ENCODE data around the gene MLIP.

MLIP gene

GRCh38 chr6:54214286-54214685 lies 103.0 kb downstream of the MLIP start:
- H3K79me1 ChIP-seq (replicated peaks; ENCODE audit: low read length, poor library complexity, severe bottlenecking) = no peaks in the 10 kb centered on the region
- no peak overlapping the region for H3K18ac ChIP-seq (ENCODE audit: low read depth in 1 of 2, low read length in 2 of 2)
- H2BK120ac ChIP-seq (ENCODE audit: low read depth, low read length) = no peak overlapping the region
- no peak overlapping the region for H3K23ac ChIP-seq (ENCODE audit: low read length in 2 of 2)
- DNase-seq = no peak
- no peak overlapping the region for H2BK12ac ChIP-seq (ENCODE audit: low read length in 2 of 2)
- H3K9me3 ChIP-seq (ENCODE audit: control insufficient read depth, low read length) = no peaks in the 10 kb centered on the region
- no peak overlapping the region for H2AK5ac ChIP-seq (ENCODE audit: low read length, severe bottlenecking)
- no peaks in the 10 kb centered on the region for H3K36me3 ChIP-seq (ENCODE audit: control insufficient read depth in 1 of 2, insufficient read depth in 2 of 2, low read depth in 1 of 2, low read length in 2 of 2)
- H2BK5ac ChIP-seq (ENCODE audit: low read depth, low read length, poor library complexity, severe bottlenecking) = no peak overlapping the region
- no peak overlapping the region for H3K4me3 ChIP-seq (ENCODE audit: insufficient read depth in 1 of 2, low read depth in 1 of 2, low read length in 2 of 2)
- H3K4me1 ChIP-seq (ENCODE audit: control insufficient read depth, insufficient read depth, low read depth, low read length) = no peaks in the 10 kb centered on the region
- no peak overlapping the region for H3K27ac ChIP-seq (ENCODE audit: low read length, poor library complexity, severe bottlenecking)
- H3K4me2 ChIP-seq (ENCODE audit: low read length, poor library complexity, severe bottlenecking) = no peak overlapping the region
- no peak overlapping the region for H2BK15ac ChIP-seq (ENCODE audit: low read depth, poor library complexity, severe bottlenecking)
- no peak overlapping the region for H4K8ac ChIP-seq (ENCODE audit: low read length)
- H2AFZ ChIP-seq (ENCODE audit: low read depth, low read length) = no peak overlapping the region
- WGBS = 90% methylated on average over 1 of the region's 1 CpG
- no peak overlapping the region for H3K9ac ChIP-seq (ENCODE audit: low read length)
- no peaks in the 10 kb centered on the region for H3K27me3 ChIP-seq (ENCODE audit: control insufficient read depth in 1 of 2, insufficient read depth in 1 of 2, low read length in 2 of 2)
- no peak overlapping the region for H4K91ac ChIP-seq (ENCODE audit: low read length)
- no peak overlapping the region for H3K4ac ChIP-seq (ENCODE audit: low read depth in 1 of 2, low read length in 2 of 2)
- H3K14ac ChIP-seq (ENCODE audit: low read length in 2 of 2) = no peak overlapping the region

- Histone ChIP-seq H3K79me1 (replicated peaks; ENCODE audit: low read length, poor library complexity, severe bottlenecking) (no peaks in the 10 kb centered on the region), H3K18ac (ENCODE audit: low read depth in 1 of 2, low read length in 2 of 2) (no peak overlapping the region), H3K9ac (ENCODE audit: low read length) (no peak overlapping the region), H4K91ac (ENCODE audit: low read length) (no peak overlapping the region), H4K8ac (ENCODE audit: low read length) (no peak overlapping the region), H3K4ac (ENCODE audit: low read depth in 1 of 2, low read length in 2 of 2) (no peak overlapping the region), H2BK15ac (ENCODE audit: low read depth, poor library complexity, severe bottlenecking) (no peak overlapping the region), H2BK120ac (ENCODE audit: low read depth, low read length) (no peak overlapping the region), H3K9me3 (ENCODE audit: control insufficient read depth, low read length) (no peaks in the 10 kb centered on the region), H3K4me1 (ENCODE audit: control insufficient read depth, insufficient read depth, low read depth, low read length) (no peaks in the 10 kb centered on the region), H2BK5ac (ENCODE audit: low read depth, low read length, poor library complexity, severe bottlenecking) (no peak overlapping the region), H3K27me3 (ENCODE audit: control insufficient read depth in 1 of 2, insufficient read depth in 1 of 2, low read length in 2 of 2) (no peaks in the 10 kb centered on the region), H3K23ac (ENCODE audit: low read length in 2 of 2) (no peak overlapping the region), H2AFZ (ENCODE audit: low read depth, low read length) (no peak overlapping the region), H3K4me2 (ENCODE audit: low read length, poor library complexity, severe bottlenecking) (no peak overlapping the region), H3K4me3 (ENCODE audit: insufficient read depth in 1 of 2, low read depth in 1 of 2, low read length in 2 of 2) (no peak overlapping the region), H3K27ac (ENCODE audit: low read length, poor library complexity, severe bottlenecking) (no peak overlapping the region), H3K14ac (ENCODE audit: low read length in 2 of 2) (no peak overlapping the region), H2BK12ac (ENCODE audit: low read length in 2 of 2) (no peak overlapping the region), H2AK5ac (ENCODE audit: low read length, severe bottlenecking) (no peak overlapping the region), H3K36me3 (ENCODE audit: control insufficient read depth in 1 of 2, insufficient read depth in 2 of 2, low read depth in 1 of 2, low read length in 2 of 2) (no peaks in the 10 kb centered on the region)
- DNase-seq = no peak
Observed at GRCh38 chr6:54216336-54216735, 105.1 kb downstream of the MLIP start.

GRCh38 chr6:54217018-54217417 lies 105.8 kb downstream of the MLIP start:
- no peaks in the 10 kb centered on the region for H3K9me3 ChIP-seq (ENCODE audit: control insufficient read depth, low read length)
- no peaks in the 10 kb centered on the region for H3K36me3 ChIP-seq (ENCODE audit: control insufficient read depth in 1 of 2, insufficient read depth in 2 of 2, low read depth in 1 of 2, low read length in 2 of 2)
- H3K79me1 ChIP-seq (replicated peaks; ENCODE audit: low read length, poor library complexity, severe bottlenecking) = no peaks in the 10 kb centered on the region
- H2AK5ac ChIP-seq (ENCODE audit: low read length, severe bottlenecking) = no peak overlapping the region
- no peak overlapping the region for H3K4me2 ChIP-seq (ENCODE audit: low read length, poor library complexity, severe bottlenecking)
- no peak overlapping the region for H2BK5ac ChIP-seq (ENCODE audit: low read depth, low read length, poor library complexity, severe bottlenecking)
- H3K4me3 ChIP-seq (ENCODE audit: insufficient read depth in 1 of 2, low read depth in 1 of 2, low read length in 2 of 2) = no peak overlapping the region
- no peak overlapping the region for H3K23ac ChIP-seq (ENCODE audit: low read length in 2 of 2)
- no peak overlapping the region for H3K14ac ChIP-seq (ENCODE audit: low read length in 2 of 2)
- no peak overlapping the region for H4K91ac ChIP-seq (ENCODE audit: low read length)
- H2BK15ac ChIP-seq (ENCODE audit: low read depth, poor library complexity, severe bottlenecking) = no peak overlapping the region
- DNase-seq = no peak
- no peak overlapping the region for H3K27ac ChIP-seq (ENCODE audit: low read length, poor library complexity, severe bottlenecking)
- no peak overlapping the region for H2AFZ ChIP-seq (ENCODE audit: low read depth, low read length)
- H3K18ac ChIP-seq (ENCODE audit: low read depth in 1 of 2, low read length in 2 of 2) = no peak overlapping the region
- H3K4ac ChIP-seq (ENCODE audit: low read depth in 1 of 2, low read length in 2 of 2) = no peak overlapping the region
- H3K9ac ChIP-seq (ENCODE audit: low read length) = no peak overlapping the region
- H2BK120ac ChIP-seq (ENCODE audit: low read depth, low read length) = no peak overlapping the region
- H2BK12ac ChIP-seq (ENCODE audit: low read length in 2 of 2) = no peak overlapping the region
- WGBS = 0% methylated on average over 1 of the region's 3 CpGs
- no peaks in the 10 kb centered on the region for H3K27me3 ChIP-seq (ENCODE audit: control insufficient read depth in 1 of 2, insufficient read depth in 1 of 2, low read length in 2 of 2)
- no peak overlapping the region for H4K8ac ChIP-seq (ENCODE audit: low read length)
- H3K4me1 ChIP-seq (ENCODE audit: control insufficient read depth, insufficient read depth, low read depth, low read length) = no peaks in the 10 kb centered on the region

DNA sequence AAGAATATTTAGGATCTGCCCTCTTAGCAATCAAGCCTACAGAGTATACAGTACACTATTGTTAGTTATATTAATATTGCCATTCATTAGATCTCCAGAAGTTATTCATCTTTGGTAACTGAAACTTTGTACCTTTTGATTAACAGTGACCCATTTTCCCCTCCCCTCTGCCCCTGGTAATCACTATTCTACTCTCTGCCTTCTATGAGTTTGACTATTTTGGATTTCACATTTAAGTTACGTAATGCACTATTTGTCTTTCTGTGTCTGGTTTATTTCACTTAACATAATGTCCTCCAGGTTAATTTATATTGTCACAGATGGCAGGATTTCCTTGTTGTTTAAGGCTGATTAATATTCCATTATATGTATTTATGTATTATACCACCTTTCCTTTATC lies 111.0 kb downstream of the MLIP start:
- Histone ChIP-seq H2AK5ac (ENCODE audit: low read length, severe bottlenecking) (no peak overlapping the region), H3K79me1 (replicated peaks; ENCODE audit: low read length, poor library complexity, severe bottlenecking) (no peaks in the 10 kb centered on the region), H2BK12ac (ENCODE audit: low read length in 2 of 2) (no peak overlapping the region), H3K36me3 (ENCODE audit: control insufficient read depth in 1 of 2, insufficient read depth in 2 of 2, low read depth in 1 of 2, low read length in 2 of 2) (no peaks in the 10 kb centered on the region), H3K27me3 (ENCODE audit: control insufficient read depth in 1 of 2, insufficient read depth in 1 of 2, low read length in 2 of 2) (no peaks in the 10 kb centered on the region), H3K23ac (ENCODE audit: low read length in 2 of 2) (no peak overlapping the region), H2BK15ac (ENCODE audit: low read depth, poor library complexity, severe bottlenecking) (no peak overlapping the region), H3K27ac (ENCODE audit: low read length, poor library complexity, severe bottlenecking) (no peak overlapping the region), H3K14ac (ENCODE audit: low read length in 2 of 2) (no peak overlapping the region), H3K4me1 (ENCODE audit: control insufficient read depth, insufficient read depth, low read depth, low read length) (no peaks in the 10 kb centered on the region), H3K9me3 (ENCODE audit: control insufficient read depth, low read length) (peaks cover 9% of the 10 kb centered on the region), H2BK120ac (ENCODE audit: low read depth, low read length) (no peak overlapping the region), H3K4me2 (ENCODE audit: low read length, poor library complexity, severe bottlenecking) (no peak overlapping the region), H3K18ac (ENCODE audit: low read depth in 1 of 2, low read length in 2 of 2) (no peak overlapping the region), H3K9ac (ENCODE audit: low read length) (no peak overlapping the region), H3K4ac (ENCODE audit: low read depth in 1 of 2, low read length in 2 of 2) (no peak overlapping the region), H2AFZ (ENCODE audit: low read depth, low read length) (no peak overlapping the region), H4K91ac (ENCODE audit: low read length) (no peak overlapping the region), H3K4me3 (ENCODE audit: insufficient read depth in 1 of 2, low read depth in 1 of 2, low read length in 2 of 2) (no peak overlapping the region), H2BK5ac (ENCODE audit: low read depth, low read length, poor library complexity, severe bottlenecking) (no peak overlapping the region), H4K8ac (ENCODE audit: low read length) (no peak overlapping the region)
- WGBS = no CpG with 5 or more reads among the region's 1 CpG
- DNase-seq = no peak
